ENCODE measurements around the gene ATXN7. TPM values are rescaled to one million over a fixed set of nuclear protein-coding genes. Genes with fewer than 3 reads are reported as not detected.

Gene ATXN7
- total and polyA plus RNA-seq, 2 donors from 2014 or later: 1.4 to 36.4 TPM

DNA sequence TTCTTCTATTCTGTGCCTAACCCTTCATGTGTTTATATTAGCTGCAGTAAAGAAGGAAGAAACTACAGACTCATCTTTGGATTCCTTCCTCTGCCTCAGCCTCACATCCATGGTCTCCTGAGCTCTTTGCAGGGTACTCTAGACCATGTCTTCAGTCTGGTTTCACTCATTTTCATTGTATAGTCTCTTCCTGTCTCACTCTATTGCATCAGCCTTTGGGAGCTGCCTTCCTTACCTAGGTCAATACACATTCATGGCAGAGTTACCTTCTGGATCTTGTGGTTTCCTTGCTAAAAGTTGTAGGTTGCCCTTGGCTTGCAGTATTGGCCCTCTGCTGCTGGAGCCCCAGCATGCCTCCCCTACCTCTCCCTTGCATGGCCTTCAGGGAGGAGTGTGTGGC, 80.0 kb downstream of the ATXN7 start:
- no peaks in the 10 kb centered on the region for H3K27me3 ChIP-seq (ENCODE audit: control insufficient read depth, insufficient read depth, low read length)
- TF ChIP-seq, protein P1, sequence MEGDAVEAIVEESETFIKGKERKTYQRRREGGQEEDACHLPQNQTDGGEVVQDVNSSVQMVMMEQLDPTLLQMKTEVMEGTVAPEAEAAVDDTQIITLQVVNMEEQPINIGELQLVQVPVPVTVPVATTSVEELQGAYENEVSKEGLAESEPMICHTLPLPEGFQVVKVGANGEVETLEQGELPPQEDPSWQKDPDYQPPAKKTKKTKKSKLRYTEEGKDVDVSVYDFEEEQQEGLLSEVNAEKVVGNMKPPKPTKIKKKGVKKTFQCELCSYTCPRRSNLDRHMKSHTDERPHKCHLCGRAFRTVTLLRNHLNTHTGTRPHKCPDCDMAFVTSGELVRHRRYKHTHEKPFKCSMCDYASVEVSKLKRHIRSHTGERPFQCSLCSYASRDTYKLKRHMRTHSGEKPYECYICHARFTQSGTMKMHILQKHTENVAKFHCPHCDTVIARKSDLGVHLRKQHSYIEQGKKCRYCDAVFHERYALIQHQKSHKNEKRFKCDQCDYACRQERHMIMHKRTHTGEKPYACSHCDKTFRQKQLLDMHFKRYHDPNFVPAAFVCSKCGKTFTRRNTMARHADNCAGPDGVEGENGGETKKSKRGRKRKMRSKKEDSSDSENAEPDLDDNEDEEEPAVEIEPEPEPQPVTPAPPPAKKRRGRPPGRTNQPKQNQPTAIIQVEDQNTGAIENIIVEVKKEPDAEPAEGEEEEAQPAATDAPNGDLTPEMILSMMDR (IDR thresholded peaks at IDR 0.05; ENCODE audit: borderline replicate concordance, extremely low read depth, insufficient read depth): no peak
- no peaks in the 10 kb centered on the region for H3K9me3 ChIP-seq (ENCODE audit: control insufficient read depth in 2 of 3, insufficient read depth in 1 of 3, low read length in 3 of 3)
- DNase-seq: no peak
- peaks cover 0 to 6% (median 4%) of the 10 kb centered on the region in 3 donors for H3K4me1 ChIP-seq (ENCODE audit: control insufficient read depth in 2 of 3, insufficient read depth in 2 of 3, low read depth in 1 of 3, low read length in 3 of 3)
- FAIRE-seq: no peak
- intact Hi-C loops (cut with DNase I): no loop called here
- no peak overlapping the region for H3K9ac ChIP-seq (ENCODE audit: low read length in 3 of 3)
- H3K4me3 ChIP-seq (ENCODE audit: low read length in 3 of 3): no peak overlapping the region
- peaks cover 0 to 7% (median 0%) of the 10 kb centered on the region in 3 donors for H3K36me3 ChIP-seq (ENCODE audit: control insufficient read depth in 2 of 3, insufficient read depth in 3 of 3, low read length in 3 of 3)
- H3K27ac ChIP-seq (ENCODE audit: low read depth in 2 of 2, low read length in 2 of 2): no peak overlapping the region

DNA sequence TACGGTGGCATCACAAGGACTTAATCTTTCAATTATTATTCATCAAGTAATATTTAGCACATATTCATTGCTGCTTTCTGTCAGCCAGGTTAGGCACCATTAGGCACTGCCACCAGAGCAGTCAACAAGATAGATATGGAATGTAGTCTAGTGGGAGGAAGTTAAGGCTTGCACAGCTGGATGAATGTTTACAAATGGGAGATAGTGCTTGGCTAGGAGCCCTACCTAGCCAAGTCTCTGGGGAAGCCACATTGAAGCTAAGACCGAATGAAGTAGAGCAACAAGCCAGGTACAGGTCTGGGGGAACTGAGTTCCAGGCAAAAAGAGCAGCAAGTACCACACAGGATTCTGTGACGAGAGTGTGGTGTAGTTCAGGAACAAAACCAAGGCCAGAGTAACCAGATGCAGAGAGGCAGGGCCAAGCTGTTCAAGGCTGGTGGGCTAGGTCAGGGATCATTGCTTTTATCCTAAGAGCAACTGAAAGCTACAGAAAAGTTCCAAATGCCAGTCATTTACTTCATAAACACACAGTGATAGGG, 82.0 kb downstream of the ATXN7 start:
- Histone ChIP-seq H3K4me1 (ENCODE audit: control insufficient read depth in 2 of 3, insufficient read depth in 2 of 3, low read depth in 1 of 3, low read length in 3 of 3) (peaks cover under 1 to 6% (median 4%) of the 10 kb centered on the region in 3 donors), H3K27me3 (ENCODE audit: control insufficient read depth, insufficient read depth, low read length) (no peaks in the 10 kb centered on the region), H3K4me3 (ENCODE audit: low read length in 3 of 3) (no peak overlapping the region), H3K27ac (ENCODE audit: low read depth in 2 of 2, low read length in 2 of 2) (no peak overlapping the region), H3K9ac (ENCODE audit: low read length in 3 of 3) (no peak overlapping the region), H3K9me3 (ENCODE audit: control insufficient read depth in 2 of 3, insufficient read depth in 1 of 3, low read length in 3 of 3) (no peaks in the 10 kb centered on the region), H3K36me3 (ENCODE audit: control insufficient read depth in 2 of 3, insufficient read depth in 3 of 3, low read length in 3 of 3) (no peaks in the 10 kb centered on the region)
- TF ChIP-seq, protein P1 (IDR thresholded peaks at IDR 0.05; ENCODE audit: borderline replicate concordance, extremely low read depth, insufficient read depth): no peak
- FAIRE-seq: no peak
- peak in 2 of 5 donors; percentile 24 to 39 for DNase-seq
- intact Hi-C loops (cut with DNase I): no loop called here

- Histone ChIP-seq H3K4me3 (ENCODE audit: low read length in 3 of 3) (no peak overlapping the region), H3K27me3 (ENCODE audit: control insufficient read depth, insufficient read depth, low read length) (no peaks in the 10 kb centered on the region), H3K36me3 (ENCODE audit: control insufficient read depth in 2 of 3, insufficient read depth in 3 of 3, low read length in 3 of 3) (no peaks in the 10 kb centered on the region), H3K4me1 (ENCODE audit: control insufficient read depth in 2 of 3, insufficient read depth in 2 of 3, low read depth in 1 of 3, low read length in 3 of 3) (peaks cover 5 to 6% (median 6%) of the 10 kb centered on the region in 3 donors), H3K27ac (ENCODE audit: low read depth in 2 of 2, low read length in 2 of 2) (no peak overlapping the region), H3K9me3 (ENCODE audit: control insufficient read depth in 2 of 3, insufficient read depth in 1 of 3, low read length in 3 of 3) (no peaks in the 10 kb centered on the region), H3K9ac (ENCODE audit: low read length in 3 of 3) (no peak overlapping the region)
- intact Hi-C loops (cut with DNase I): no loop called here
- DNase-seq (no peak), FAIRE-seq (no peak)
- TF ChIP-seq, protein P1 (IDR thresholded peaks at IDR 0.05; ENCODE audit: borderline replicate concordance, extremely low read depth, insufficient read depth): no peak
Measured at GRCh38 chr3:63946753-63947152, 83.1 kb downstream of the ATXN7 start.

GRCh38 chr3:63947594-63947993, 83.9 kb downstream of the ATXN7 start:
- no peak overlapping the region for H3K4me3 ChIP-seq (ENCODE audit: low read length in 3 of 3)
- H3K27ac ChIP-seq (ENCODE audit: low read depth in 2 of 2, low read length in 2 of 2): no peak overlapping the region
- TF ChIP-seq, protein P1 (IDR thresholded peaks at IDR 0.05; ENCODE audit: borderline replicate concordance, extremely low read depth, insufficient read depth): no peak
- H3K9me3 ChIP-seq (ENCODE audit: control insufficient read depth in 2 of 3, insufficient read depth in 1 of 3, low read length in 3 of 3): no peaks in the 10 kb centered on the region
- no peak for FAIRE-seq
- intact Hi-C loops (cut with DNase I): no loop called here
- no peaks in the 10 kb centered on the region for H3K27me3 ChIP-seq (ENCODE audit: control insufficient read depth, insufficient read depth, low read length)
- peaks cover 5 to 6% (median 6%) of the 10 kb centered on the region in 3 donors for H3K4me1 ChIP-seq (ENCODE audit: control insufficient read depth in 2 of 3, insufficient read depth in 2 of 3, low read depth in 1 of 3, low read length in 3 of 3)
- no peak for DNase-seq
- H3K9ac ChIP-seq (ENCODE audit: low read length in 3 of 3): no peak overlapping the region
- no peaks in the 10 kb centered on the region for H3K36me3 ChIP-seq (ENCODE audit: control insufficient read depth in 2 of 3, insufficient read depth in 3 of 3, low read length in 3 of 3)

Measured in kidney (tissue), 14 donors.